Testis (tissue), 3 donors: Measurements from ENCODE around the gene HELZ. TPM values are rescaled to one million over a fixed set of nuclear protein-coding genes. Genes with fewer than 3 reads are reported as not detected.

Experiments
- DNase-seq: peaks from one replicate; pipeline ENCODE4 v3.0.0-alpha.2; 2019
- H3K27ac ChIP-seq, 2 donors: fragments of 200-600 bp; sonication (generic); one replicate each; pipeline ENCODE4 v1.5.1; 2019
- H3K27me3 ChIP-seq: fragments of 200-600 bp; sonication (generic); one replicate; pipeline ENCODE4 v1.5.1; 2019
- H3K36me3 ChIP-seq: fragments of 200-600 bp; sonication (generic); one replicate; pipeline ENCODE4 v1.5.1; 2017; ENCODE audit warnings: low read depth; ENCODE audit errors: missing control alignments
- H3K4me1 ChIP-seq: fragments of 200-600 bp; sonication (generic); one replicate; pipeline ENCODE4 v1.5.1; 2019
- H3K4me3 ChIP-seq, 2 donors: fragments of 200-600 bp; sonication (generic); one replicate each; pipeline ENCODE4 v1.5.1; 2017 to 2019
- H3K9me3 ChIP-seq: fragments of 200-600 bp; sonication (generic); one replicate; pipeline ENCODE4 v1.5.1; 2017
- CTCF ChIP-seq, 3 experiments: fragments of 450-650 bp in 2 of 3; fragments of 200-600 bp in 1 of 3; sonication (generic) in 1 of 3; IDR thresholded peaks; one replicate each; pipeline ENCODE4 v1.5.1; 2016 to 2019; ENCODE audit warnings: antibody characterized with exemption in 3 of 3, mild to moderate bottlenecking in 2 of 3, moderate library complexity in 1 of 3
- POLR2A ChIP-seq: fragments of 450-650 bp; IDR thresholded peaks from one replicate; pipeline ENCODE4 v1.6.1; 2017; ENCODE audit warnings: antibody characterized with exemption, mild to moderate bottlenecking, moderate library complexity
- WGBS, 2 donors: methylation state at CpG; one replicate each; pipeline ENCODE4 v1.1.5; 2018; 5-methylcytosine and 5-hydroxymethylcytosine counted together
- intact Hi-C: fragments of 100-400 bp; cut with DNase I; formaldehyde crosslinking; loops from one replicate; pipeline ENCODE4 v1.15.1; 2023; ENCODE audit warnings: low total_unique reads
- polyA plus RNA-seq: library from polyadenylated mRNA; stranded (reverse); fragments of 350-450 nt; fragmentation: Illumina TruSeq; extraction: RNeasy Lipid Tissue Mini Kit (QIAGEN cat#74804); gene quantifications from one replicate; pipeline ENCODE4 v1.2.3, GENCODE V29; 2014; ENCODE audit warnings: low read depth, low replicate concordance; ENCODE audit not compliant: insufficient read depth
- total RNA-seq, 2 donors: library from RNA; depleted of rRNA; stranded (reverse); fragments of >200 nt; gene quantifications; one replicate each; pipeline ENCODE4 v1.2.3, GENCODE V29; 2016

HELZ gene
- total and polyA plus RNA-seq, 3 donors from 2014 or later = 26.2 to 154 (median 142) TPM

- intact Hi-C loops = no loop called here
- H3K4me1 ChIP-seq = peaks cover under 1% of the 10 kb centered on the region
- H3K4me3 ChIP-seq = no peak overlapping the region
- 83 to 85% methylated on average over 7 of the region's 7 CpGs for WGBS, 2 donors
- no peaks in the 10 kb centered on the region for H3K9me3 ChIP-seq
- H3K27ac ChIP-seq = no peak overlapping the region
- no peak for DNase-seq
- H3K27me3 ChIP-seq = no peaks in the 10 kb centered on the region
- no peaks in the 10 kb centered on the region for H3K36me3 ChIP-seq
- TF ChIP-seq POLR2A = no peak
- no peak for TF ChIP-seq CTCF (IDR thresholded peaks at IDR 0.05)
Measured at GRCh38 chr17:67215991-67216421, 29.0 kb downstream of the HELZ start.

DNA sequence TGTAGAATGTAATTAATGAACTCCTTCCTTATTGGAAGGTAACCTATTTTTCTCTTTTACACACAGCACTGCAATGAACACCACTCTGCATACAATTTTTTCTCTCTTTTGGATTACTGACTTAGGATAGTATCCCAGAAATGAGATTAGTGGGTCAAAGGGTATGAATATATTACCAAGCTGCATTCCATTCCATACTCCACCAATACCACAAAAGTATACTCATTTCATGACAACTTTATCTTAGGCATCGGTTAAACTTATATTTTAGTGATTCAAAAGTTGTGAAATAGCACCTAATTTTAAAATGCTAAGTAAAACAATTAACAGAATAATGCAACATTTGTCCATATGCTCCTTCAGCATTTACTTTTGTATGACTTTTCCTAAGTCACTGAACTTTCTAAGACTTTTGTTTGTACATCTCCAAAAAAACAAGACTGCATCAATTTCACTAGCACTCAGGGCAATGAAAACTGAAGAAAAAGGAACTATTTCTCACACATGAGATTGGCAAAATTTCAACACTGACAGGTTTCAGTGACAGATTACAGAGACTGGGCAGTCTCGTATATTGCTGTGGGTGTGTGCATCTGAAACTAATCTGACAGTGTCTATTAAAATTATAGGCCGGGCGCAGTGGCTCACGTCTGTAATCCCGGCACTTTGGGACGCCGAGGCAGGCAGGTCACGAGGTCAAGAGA, 32.1 kb downstream of the HELZ start:
- whole genome bisulfite sequencing, 2 donors = 74 to 78% methylated on average over 9 of the region's 9 CpGs
- no peaks in the 10 kb centered on the region for H3K36me3 ChIP-seq
- TF ChIP-seq POLR2A = no peak
- TF ChIP-seq CTCF (IDR thresholded peaks at IDR 0.05) = no peak
- no peak for DNase-seq
- no peak overlapping the region for H3K27ac ChIP-seq
- H3K4me1 ChIP-seq = no peaks in the 10 kb centered on the region
- intact Hi-C loops = no loop called here
- H3K4me3 ChIP-seq = no peak overlapping the region
- no peaks in the 10 kb centered on the region for H3K9me3 ChIP-seq
- H3K27me3 ChIP-seq = no peaks in the 10 kb centered on the region

DNA sequence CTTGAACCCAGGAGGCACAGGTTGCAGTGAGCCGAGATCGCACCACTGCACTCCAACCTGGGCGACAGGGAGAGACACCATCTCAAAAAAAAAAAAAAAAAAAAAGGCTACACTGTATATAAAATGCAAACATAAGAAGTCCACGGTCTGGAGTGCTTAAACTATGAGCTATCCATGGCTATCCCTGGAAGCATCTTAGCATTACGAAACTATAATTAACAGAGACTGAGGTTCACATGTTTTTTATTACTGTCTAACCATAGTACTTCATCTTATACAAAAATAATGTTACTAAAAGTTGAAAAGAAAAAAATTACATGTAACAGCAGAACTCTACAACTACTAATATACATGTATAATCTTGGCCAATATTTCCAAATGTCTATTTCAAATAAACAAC, 32.8 kb downstream of the HELZ start:
- 86 to 89% methylated on average over 5 of the region's 5 CpGs for WGBS, 2 donors
- no peaks in the 10 kb centered on the region for H3K36me3 ChIP-seq
- DNase-seq = no peak
- intact Hi-C loops = no loop called here
- no peaks in the 10 kb centered on the region for H3K9me3 ChIP-seq
- no peaks in the 10 kb centered on the region for H3K4me1 ChIP-seq
- no peak overlapping the region for H3K27ac ChIP-seq
- H3K4me3 ChIP-seq = no peak overlapping the region
- no peak for TF ChIP-seq CTCF (IDR thresholded peaks at IDR 0.05)
- TF ChIP-seq POLR2A = no peak
- H3K27me3 ChIP-seq = no peaks in the 10 kb centered on the region

- WGBS, 2 donors = 83 to 90% methylated on average over 5 of the region's 5 CpGs
- intact Hi-C loops = no loop called here
Measured at GRCh38 chr17:67211742-67212141, 33.3 kb downstream of the HELZ start.

More at GRCh38 chr17:67211742-67212141, 33.3 kb downstream of the HELZ start:
- H3K27ac ChIP-seq = no peak overlapping the region
- no peak for DNase-seq
- no peaks in the 10 kb centered on the region for H3K4me1 ChIP-seq
- H3K9me3 ChIP-seq = no peaks in the 10 kb centered on the region
- H3K36me3 ChIP-seq = no peaks in the 10 kb centered on the region
- H3K4me3 ChIP-seq = no peak overlapping the region
- no peaks in the 10 kb centered on the region for H3K27me3 ChIP-seq
- TF ChIP-seq POLR2A (no peak), CTCF (IDR thresholded peaks at IDR 0.05) (no peak)
